Stimulated activated CD8-positive, alpha-beta memory T cell treated with anti-CD3 and anti-CD28 coated beads, Interleukin-15, amount 100 ng/mL, for 24 hours (primary cell): ENCODE results near the gene TRIM24.
"Not testable (repeated sequence)": the region's sequence is repeated elsewhere in the genome, so short reads cannot be mapped to it uniquely, and the experiment has no call there.

ENCODE experiments used
- DNase-seq: peaks from one replicate; pipeline ENCODE4 v3.0.0-alpha.2; 2020; ENCODE audit warnings: low read depth

The TRIM24 gene

DNA sequence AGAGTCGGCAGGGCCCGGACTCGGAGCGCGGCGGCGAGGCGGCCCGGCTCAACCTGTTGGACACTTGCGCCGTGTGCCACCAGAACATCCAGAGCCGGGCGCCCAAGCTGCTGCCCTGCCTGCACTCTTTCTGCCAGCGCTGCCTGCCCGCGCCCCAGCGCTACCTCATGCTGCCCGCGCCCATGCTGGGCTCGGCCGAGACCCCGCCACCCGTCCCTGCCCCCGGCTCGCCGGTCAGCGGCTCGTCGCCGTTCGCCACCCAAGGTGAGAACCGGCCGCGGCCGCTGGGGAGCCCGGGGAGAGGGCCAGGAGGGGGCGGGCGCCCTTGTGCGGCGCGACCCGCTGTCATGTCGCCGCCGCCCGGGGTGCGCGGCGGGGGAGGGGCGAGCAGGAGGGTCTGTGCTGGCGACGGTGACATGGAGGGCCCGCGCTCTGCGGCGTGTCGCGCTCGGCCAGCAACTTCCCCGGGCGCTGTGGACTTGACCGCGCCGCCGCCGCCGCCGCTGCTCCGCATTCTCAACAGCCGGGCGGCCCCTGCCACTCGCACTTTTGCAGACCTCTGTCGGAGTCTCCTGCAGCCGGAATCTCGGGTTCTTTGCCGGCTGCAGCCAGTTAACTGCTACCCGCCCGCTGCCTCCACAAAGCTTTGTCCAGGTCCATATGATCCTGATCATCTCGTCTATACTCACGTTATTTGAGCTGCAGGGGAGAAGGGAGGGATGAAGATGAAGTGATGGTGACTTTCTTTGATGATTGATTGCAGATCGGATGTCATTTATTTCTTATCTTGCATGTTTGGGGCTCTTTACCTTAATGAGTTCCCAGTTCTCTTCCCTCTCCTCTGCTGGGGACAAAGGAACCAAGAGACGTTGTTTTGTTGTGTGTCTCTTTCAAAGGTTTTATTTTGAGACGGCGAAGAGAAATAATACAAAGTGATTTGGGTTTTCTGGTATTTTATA lies 869 bp downstream of the TRIM24 start:
- peak; percentile 37 for DNase-seq

DNA sequence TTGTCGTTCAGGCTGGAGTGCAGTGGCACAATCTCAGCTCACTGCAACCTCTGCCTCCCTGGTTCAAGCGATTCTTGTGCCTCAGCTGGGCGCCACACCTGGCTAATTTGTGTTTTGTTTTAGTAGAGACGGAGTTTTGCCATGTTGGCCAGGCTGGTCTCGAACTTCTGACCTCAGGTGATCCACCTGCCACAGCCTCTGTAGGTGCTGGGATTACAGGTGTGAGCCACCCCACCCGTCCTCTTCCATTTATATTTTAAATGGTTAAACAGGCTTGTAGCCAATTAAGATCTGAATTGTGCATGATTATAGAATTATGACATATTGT lies 3.2 kb downstream of the TRIM24 start:
- DNase-seq: not testable (repeated sequence)

DNA sequence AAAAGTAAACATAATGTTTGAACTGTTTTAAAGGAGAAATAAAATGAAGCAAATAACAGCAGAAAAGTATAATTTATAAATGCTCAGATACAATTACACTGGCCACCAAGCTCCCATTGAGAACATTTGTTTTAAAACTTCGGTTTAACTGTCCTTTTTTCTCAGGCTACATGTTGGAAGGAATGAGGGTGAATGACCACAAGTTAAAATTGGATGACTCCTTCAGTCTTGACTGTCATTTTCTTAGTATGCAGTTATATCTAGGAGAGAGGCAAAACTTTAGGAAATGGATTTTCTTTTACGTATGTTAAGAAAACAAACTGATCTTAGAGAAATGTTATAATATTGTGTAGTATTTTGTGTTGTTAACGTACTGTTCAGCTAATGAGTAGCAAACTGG lies 5.0 kb downstream of the TRIM24 start:
- no peak for DNase-seq

DNA sequence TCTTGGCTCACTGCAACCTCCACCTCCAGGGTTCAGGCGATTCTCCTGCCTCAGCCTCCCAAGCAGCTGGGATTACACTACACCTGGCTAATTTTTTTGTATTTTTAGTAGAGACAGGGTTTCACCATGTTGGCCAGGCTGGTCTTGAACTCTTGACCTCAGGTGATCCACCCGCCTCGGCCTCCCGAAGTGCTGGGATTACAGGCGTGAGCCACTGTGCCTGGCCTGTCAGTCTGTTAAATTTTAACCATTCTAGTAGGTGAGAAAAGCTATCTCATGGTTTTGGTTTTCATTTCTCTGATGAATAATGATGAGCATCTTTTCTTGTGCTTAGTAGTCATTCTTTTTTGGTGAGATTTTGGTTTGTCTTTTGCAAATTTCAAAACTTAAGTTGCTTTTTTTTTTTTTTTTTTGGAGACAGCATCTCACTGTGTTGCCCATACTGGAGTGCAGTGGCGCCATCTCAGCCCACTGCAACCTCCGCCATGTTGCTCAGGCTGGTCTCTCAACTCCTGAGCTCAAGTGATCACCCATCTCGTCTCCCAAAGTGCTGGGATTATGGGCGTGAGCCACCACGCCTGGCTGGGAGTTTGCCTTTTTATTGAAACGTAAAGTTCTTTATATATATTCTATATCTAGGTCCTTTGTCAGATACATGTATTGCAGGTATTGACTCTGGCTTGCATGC lies 6.2 kb downstream of the TRIM24 start:
- DNase-seq: not testable (repeated sequence)

DNA sequence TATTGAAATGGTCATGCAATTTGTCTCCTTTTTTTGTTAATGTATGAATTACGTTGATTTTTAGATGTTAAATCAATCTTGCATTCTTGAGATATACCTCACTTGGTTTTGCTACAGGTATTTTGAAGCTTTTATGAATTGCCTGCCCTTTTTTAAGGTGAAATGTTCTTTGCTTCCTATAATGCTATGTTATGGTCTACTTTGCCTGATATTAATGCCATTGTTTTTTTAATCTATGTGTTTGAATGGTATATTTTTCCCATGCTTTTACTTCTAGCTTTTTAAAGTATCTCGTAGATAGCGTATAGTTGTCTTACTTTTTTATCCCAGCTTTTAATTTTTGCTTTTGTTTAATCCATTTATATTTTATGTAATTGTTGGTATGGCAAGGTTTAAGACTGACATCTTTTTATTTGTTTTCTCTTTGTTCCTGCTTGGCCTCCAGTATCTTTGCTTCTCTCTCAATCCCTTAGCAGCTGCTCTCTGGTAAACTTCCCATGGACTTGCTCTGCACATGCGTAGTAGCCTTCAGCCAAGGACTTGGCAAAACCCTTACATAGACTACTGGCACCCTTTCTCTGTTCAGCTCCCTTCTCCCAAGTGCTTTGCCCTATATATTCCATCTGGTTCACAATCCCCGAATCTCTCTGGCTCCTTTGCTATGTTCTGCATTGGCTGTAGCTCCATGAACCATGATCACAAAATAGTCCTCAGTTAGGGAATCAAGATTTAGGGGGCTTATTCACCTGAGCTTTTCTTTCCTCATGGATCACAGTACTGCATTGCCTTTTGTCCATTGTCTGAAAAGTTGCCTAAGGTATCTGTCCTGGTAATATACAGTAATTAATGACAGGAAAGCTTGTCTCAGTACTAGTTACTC lies 8.4 kb downstream of the TRIM24 start:
- DNase-seq: no peak

DNA sequence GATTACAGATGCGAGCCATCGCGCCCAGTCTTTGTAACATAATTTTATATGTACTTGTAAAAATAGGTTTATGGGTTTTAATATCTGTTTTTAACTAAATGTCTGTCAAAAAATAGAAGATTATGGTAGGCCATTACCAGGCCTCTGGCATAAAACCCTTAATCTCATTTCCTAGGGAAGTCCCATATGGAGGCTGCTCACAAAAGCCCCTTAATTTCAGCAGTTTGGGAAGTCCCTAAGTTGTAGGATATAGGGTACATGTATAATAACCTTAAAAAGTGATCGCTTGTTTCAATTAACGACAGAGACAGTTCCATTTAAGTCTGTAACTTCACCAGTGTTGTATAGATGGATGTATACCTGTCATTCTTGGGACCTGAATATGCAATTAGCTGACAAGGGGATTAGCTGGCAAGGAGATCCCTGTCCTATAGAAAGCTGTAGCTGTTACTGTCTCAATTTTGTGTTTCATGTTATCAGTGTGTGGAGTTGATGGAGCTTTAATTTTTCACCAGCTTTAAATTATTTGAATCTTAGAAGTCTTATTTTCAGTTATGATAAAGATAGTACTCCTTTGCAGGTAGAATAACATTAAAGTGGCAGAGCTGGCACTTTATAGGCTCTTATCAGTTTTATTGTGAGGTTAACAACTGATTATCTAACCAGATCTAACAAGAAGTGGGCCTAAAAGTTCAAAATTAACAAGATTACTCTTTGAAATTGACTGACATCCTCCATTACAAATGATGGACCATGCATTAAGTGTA lies 10.5 kb downstream of the TRIM24 start:
- DNase-seq: no peak

DNA sequence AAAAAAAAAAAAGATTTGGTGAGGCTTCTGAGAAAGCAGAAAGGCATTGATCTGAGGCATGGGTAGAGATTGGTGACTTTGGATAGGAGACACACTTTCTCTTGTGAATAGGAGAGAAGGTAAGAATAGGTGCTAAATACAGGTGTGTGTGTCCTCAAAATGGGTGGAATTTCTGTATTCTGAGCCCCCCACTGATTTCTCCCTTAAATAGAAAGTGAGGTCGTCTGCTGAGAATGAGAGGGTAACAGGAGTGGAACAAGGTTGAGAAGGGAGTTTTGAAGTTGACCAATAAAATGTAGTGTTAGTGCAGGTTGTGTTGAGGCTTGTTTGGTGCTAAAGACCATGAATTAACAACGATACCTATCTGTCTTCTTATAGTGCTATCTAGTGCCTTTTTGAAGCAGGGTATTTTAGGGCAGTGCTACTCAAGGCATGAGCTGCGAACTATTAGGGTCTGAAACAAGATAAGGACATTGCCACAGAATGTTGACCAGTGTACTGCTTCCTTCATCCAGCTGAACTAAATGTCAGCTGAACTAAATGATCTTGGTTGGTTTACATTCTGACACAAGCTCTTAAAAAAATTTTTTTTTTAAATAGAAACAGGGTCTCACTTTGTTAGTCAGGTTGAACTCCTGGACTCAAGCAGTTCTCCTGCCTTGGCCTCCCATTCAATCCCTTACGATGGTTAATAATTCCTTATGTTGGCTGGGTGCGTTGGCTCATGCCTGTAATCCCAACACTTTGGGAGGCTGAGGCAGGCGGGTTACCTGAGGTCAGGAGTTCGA lies 12.4 kb downstream of the TRIM24 start:
- no peak for DNase-seq

DNA sequence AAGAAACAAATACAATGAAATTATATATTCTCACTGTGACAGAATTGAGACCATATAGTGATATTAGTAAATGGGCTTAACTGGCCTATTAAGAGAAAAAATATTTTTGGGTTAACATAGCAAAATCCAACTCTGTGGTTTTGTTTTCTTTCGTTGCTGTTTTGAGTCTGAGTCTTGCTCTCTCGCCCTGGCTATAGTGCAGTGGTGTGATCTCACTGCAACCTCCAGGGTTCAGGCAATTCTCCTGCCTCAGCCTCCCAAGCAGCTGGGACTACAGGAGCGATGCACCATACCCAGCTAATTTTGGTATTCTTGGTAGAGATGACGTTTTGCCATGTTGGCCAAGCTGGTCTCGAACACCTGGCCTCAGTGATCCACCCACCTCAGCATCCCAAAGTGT lies 15.3 kb downstream of the TRIM24 start:
- no peak for DNase-seq

DNA sequence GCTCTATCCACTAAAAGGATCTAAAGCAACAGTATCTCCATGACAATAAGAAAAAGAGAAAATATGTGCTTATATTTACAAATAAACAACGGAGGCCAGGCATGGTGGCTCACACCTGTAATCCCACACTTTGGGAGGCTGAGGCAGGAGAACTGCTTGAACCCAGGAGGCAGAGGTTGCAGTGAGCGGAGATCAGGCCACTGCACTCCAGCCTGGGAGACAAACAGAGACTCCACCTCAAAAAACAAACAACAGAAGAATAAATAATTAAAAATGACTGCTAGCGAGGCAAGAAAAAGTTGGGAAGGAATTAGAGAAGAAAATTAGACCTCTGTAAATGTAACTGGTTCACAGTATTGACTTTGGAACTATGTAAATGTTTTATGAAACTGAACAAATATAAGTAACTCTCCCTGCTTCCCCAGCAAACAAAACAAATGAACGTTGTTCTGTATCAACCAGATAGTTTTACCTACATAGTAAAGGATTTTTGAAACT lies 17.1 kb downstream of the TRIM24 start:
- DNase-seq: no peak

DNA sequence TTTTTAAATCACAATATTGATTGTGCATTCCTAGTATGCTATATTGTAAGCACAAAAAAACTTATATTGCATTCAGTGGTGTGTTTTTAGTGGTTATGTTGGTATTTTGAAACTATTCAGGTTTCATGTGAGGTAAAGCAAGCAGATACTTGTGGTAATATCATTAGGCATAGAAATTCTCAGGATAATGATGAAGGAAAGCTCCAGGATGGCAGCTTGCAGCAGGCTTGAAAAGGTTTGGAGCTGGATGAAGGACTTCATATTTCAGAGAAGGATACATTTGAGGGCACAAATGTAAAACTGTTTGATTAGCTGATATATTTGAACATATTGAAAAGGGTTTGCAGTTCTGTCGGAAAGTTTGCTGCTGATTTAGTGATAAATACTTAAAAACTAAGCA lies 17.5 kb downstream of the TRIM24 start:
- DNase-seq: no peak

DNA sequence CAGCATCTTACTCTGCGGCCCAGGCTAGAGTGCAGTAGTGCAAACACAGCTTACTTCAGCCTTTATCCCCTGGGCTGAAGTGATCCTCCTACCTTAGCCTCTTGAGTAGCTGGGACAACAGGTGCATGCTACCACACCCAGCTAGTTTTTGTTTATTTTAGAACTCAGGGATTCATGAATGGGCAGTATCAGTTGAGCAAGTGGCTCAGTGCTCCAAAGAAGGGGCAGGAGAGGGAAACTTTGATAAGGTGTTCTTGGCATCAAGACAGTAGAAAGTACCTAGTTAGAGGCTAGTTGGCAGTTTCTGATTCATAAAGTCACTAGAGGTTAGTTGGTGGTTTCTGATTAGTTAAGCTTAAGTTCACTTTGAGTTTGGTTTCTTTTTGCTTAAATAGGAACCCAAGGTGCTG lies 18.4 kb downstream of the TRIM24 start:
- DNase-seq: no peak

DNA sequence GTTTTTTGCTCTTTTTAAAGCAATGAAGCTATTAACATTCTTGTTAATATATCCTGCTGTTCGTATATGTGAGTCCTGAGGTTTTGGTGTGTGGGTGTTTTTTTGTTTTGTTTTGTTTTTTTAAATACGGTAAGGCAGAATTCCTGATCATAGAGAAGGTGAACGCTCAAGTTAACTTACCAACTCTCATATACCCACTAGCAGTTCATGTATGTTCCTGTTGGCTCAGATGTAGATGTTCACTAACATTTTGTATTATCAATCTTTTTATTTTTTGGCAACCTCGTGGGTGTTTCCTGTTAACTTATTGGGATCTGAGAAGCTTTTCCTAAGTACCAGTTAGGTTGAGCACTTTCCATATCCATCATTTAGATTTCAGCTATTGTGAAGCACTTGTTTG lies 20.5 kb downstream of the TRIM24 start:
- no peak for DNase-seq

DNA sequence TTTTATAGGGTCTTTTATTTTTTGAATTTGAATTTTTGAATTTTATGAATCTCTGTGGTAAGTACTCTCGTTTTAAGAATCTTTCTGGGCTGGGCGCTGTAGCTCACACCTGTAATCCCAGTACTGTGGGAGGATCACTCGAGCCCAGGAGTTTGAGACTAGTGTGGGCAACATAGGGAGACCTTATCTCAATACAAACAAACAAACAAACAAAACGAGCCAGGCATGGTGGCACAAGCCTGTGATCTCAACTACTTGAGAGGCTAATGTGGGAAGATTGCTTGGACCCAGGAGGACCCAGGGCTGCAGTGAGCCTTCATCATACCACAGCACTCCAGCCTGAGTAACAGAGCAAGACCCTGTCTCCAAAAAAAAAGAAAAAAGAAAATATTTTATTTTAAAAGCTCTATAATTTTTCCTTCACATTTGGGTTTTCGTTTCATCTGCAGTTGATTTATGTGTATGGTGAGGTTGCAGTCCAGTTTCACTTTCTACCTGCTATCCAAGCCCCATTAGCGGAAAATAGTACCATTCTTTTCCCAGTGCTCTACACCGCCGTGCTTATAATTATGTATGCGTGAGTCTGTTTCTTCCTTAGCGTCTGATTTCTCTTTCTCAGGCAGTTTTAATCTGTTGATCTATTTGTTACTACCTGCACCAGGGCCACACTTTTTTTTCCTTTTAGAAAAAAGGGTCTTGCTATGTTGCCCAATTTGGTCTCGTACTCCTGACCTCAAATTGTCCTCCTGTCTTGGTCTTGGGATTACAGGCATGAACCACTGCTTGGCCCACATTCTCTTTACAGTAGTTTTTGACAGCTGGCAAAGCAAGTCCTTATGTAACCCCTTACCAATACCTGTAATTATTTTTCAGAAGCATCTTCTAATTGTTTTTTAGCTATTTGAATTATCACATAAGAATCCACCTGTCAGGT lies 21.7 kb downstream of the TRIM24 start:
- DNase-seq: no peak

DNA sequence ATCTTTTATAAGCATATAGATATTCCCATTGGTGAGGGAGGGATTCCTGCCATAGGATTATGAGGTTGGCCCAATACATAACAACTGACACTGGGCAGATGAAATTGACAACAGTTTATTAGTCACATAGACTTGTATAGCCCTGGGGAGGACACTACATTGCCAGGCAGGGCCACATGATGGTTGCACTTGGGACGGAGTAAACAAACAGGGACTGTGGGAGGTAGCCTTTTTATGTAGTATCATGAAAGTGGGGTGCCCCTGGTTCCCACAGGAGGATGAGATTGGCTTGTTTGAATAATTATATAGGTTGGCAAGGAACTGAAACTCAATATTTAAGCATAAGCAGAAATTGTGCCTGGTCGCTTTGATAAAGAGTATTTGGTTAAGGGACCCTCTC lies 23.5 kb downstream of the TRIM24 start:
- no peak for DNase-seq

DNA sequence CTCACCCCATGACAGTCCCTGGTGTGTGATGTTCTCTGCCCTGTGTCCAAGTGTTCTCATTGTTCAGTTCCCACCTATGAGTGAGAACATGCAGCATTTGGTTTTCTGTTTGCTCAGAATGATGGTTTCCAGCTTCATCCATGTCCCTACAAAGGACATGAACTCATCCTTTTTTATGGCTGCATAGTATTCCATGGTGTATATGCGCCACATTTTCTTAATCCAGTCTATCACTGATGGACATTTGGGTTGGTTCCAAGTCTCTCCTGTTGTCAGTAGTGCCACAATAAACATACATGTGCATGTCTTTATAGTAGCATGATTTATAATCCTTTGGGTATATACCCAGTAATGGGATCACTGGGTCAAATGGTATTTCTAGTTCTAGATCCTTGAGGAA lies 25.4 kb downstream of the TRIM24 start:
- DNase-seq: not testable (repeated sequence)

DNA sequence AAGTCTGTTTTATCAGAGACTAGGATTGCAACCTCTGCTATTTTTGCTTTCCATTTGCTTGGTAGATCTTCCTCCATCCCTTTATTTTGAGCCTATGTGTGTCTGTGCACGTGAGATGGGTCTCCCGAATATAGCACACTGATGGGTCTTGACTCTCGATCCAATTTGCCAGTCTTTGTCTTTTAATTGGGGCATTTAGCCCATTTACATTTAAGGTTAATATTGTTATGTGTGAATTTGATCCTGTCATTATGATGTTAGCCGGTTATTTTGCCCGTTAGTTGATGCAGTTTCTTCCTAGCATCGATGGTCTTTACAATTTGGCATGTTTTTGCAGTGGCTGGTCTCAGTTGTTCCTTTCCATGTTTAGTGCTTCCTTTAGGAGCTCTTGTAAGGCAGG lies 29.1 kb downstream of the TRIM24 start:
- DNase-seq: not testable (repeated sequence)

DNA sequence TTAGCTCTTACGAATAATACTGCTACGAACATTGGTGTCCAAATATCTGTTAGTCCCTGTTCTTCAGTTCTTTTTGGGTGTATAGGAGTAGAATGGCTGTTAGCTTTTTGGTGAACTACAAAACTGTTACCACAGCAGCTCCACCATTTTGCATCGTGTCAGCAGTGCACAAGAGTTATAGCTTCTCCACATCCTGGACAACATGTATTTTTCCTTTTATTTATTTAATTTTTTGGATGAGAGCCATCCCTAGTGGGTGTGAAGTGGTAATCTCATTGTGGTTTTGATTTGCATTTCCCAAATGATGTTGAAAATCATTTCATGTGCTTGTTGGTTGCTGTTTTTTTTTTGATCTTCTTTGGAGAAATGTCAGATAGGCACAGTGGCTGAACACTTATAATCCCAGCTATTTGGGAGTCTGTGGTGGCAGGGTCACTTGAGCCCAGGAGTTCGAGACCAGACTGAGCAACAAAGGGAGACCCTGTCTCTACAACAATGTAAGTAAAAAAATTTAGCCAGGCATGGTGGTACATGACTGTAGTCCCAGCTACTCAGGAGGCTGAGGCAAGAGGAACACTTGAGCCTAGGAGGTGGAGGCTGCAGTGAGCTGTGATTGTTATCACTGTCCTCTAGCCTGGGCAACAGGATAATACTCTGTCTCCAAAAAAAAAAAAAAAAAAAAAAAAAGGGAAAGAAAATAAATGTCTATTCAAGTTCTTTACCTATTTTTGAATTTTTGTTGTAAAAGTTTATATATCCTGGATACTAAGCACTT lies 31.7 kb downstream of the TRIM24 start:
- DNase-seq: no peak

DNA sequence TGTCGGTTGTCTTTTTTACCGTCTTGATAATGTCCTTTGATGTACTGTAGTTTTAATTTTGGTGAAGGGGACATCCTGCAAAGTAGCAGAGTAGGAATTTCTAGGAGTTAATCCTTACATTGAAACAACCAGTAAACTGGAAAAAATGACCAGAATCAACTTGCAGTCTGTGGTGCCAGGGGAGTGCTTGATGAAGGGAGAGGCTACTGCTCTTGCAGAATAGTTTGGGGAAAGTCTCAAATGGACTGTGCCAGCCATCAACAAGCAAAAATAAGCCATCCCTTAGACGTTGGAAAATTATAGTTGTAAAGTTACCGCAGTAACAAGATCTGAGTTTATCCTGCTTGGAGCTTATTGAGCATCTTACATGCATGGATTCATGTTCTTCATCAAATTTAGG lies 32.4 kb downstream of the TRIM24 start:
- DNase-seq: no peak

DNA sequence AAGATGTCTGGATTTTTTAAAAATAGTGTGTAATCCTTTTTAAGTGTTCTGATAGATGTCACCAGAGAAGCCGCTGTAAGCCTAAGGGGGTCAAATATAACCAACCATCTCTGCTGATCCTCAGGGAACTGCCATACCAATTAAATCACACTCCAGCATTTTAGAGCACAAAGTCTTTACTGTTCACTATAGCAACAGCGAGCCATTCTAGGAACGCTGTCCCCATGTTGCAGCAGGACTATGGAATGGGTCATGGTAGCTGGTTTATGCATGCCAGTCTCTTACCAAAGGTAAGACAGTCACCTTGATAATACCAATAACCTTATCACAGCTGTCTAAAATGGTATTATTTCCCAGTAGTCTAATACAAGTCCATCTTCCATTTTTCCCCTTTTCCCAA lies 33.5 kb downstream of the TRIM24 start:
- DNase-seq: no peak
